ENCODE measurements around the gene MAP1A.

DNA sequence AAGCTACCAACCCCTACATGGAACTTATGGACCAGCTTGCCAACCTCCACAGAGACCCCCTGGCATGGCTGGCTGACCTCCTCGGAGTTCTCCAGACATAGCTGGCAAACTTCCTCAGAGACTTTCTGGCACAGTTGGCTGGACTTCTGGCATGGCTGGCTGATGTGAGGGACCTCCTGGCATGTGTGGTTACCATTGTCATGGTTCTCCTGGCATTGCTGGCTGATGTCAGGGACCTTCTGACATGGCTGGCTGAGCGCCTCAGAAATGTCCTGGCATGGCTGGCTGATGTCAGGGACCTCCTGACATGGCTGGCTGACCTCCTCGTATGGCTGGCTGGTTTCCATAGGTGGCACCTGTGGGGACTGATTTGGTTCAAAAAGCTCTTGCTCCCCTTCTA, 17.5 kb downstream of the MAP1A start:
- TF ChIP-seq, protein P1, sequence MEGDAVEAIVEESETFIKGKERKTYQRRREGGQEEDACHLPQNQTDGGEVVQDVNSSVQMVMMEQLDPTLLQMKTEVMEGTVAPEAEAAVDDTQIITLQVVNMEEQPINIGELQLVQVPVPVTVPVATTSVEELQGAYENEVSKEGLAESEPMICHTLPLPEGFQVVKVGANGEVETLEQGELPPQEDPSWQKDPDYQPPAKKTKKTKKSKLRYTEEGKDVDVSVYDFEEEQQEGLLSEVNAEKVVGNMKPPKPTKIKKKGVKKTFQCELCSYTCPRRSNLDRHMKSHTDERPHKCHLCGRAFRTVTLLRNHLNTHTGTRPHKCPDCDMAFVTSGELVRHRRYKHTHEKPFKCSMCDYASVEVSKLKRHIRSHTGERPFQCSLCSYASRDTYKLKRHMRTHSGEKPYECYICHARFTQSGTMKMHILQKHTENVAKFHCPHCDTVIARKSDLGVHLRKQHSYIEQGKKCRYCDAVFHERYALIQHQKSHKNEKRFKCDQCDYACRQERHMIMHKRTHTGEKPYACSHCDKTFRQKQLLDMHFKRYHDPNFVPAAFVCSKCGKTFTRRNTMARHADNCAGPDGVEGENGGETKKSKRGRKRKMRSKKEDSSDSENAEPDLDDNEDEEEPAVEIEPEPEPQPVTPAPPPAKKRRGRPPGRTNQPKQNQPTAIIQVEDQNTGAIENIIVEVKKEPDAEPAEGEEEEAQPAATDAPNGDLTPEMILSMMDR (optimal IDR thresholded peaks at IDR 0.05 in 1 of 3, IDR thresholded peaks at IDR 0.05 in 1 of 3, conservative IDR thresholded peaks at IDR 0.05 in 1 of 3; ENCODE audit: extremely low read depth in 1 of 3, insufficient read depth in 2 of 3, low read length in 3 of 3) = no peak
- no peak for TF ChIP-seq EZH2 (IDR thresholded peaks at IDR 0.05; ENCODE audit: low read length)
